CD1c-positive myeloid dendritic cell (primary cell): Measurements from ENCODE around the gene DAZAP1.
"Not testable (repeated sequence)": the region's sequence is repeated elsewhere in the genome, so short reads cannot be mapped to it uniquely, and the experiment has no call there.

Experiments
- DNase-seq: peaks from one replicate; pipeline ENCODE4 v3.0.0-alpha.2; 2016; ENCODE audit errors: extremely low spot score

DAZAP1 gene

DNA sequence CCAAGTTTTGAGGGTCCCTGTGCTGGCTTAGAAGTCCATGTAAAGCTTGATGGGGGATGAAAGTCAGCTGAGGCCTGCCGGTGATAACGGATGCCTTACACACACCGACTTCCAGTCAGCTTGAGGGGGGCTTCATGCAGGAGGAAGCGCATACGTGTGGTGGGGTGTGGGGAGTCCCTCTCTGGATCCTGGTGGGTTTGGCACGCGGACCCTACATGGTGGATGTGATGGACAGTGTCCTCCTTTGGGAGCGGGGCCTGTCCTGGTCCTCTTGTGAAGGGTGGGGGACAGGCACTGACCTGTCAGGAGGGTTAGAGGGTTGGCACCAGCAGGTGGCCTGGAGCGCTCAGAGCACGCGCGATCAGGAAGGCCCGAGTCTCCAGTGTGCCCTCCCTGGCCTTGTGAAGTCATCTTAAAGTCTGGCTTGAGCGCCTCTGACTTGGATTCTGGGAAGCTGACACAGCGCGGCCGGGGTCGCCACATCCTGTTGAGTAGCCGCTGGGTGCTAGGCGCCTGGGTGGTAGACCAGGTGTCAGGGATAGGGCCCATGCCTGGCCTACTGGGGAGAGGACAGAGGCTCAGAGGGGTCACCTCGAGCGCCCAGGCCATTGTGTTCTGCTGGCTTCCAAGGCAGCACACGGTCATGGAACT lies 2.9 kb downstream of the DAZAP1 start:
- DNase-seq: no peak

DNA sequence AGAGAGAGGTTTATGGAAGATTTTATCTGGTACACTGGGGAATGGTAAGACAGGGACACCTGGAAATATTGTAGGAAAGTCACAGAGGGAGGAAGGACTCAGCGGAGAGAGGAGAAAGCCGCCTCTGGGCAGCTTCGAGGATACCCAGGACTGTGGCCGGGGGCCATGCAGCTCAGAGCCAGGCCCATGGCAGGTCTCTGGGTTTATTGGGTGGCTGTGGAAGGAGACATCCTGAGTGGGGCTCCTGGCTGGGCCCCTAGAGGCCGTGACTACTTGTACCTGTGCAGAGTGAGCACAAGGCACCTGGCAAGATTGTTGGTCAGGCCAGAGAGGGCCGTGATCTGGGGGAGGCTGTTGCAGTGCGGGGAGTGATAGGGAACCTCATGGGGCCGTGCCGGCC lies 3.4 kb downstream of the DAZAP1 start:
- no peak for DNase-seq

DNA sequence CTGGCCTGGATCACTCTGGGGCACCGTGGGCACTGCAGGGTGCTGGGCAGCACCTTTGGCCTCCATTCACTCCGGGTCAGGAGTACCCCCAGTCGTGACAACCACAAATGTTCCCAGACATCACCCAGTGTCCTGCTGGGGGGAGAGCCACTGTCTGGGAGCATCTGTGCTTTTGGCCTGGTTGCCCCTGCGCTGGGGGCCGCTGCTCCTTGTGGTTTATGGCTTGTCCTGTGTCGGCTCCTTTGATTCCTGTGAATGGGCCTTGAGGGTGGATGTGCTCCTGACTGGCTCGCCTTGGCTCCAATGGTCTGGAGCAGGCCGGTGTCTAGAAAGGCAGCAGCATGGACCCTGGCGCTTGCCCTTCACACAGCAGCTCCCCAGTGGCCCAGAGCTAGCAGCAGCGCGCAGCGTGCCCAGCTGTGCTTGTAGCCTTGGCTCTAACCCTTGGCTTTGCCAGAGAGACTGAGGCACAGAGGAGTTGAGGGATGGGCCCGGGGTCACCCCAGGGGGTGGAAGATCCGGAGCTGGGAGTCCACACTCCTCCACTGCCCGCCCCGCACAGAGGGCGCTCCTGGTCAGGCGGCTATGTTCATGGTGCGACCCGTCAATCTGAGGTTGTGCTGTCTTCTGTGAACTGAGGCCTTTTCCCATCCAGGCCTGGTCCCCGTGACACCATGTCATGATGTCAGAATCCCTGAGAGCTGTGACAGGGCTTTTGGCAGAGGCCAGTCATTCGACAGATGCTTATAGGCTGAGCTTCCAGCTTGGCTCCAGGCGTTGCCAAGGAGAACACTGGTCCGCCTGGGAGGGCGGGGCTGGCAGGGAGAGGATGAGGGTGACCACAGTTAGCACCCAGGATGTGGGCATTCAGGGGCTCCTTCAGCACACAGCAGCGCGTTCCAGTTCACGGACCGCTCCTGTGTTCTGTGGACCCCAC lies 4.1 kb downstream of the DAZAP1 start:
- no peak for DNase-seq

DNA sequence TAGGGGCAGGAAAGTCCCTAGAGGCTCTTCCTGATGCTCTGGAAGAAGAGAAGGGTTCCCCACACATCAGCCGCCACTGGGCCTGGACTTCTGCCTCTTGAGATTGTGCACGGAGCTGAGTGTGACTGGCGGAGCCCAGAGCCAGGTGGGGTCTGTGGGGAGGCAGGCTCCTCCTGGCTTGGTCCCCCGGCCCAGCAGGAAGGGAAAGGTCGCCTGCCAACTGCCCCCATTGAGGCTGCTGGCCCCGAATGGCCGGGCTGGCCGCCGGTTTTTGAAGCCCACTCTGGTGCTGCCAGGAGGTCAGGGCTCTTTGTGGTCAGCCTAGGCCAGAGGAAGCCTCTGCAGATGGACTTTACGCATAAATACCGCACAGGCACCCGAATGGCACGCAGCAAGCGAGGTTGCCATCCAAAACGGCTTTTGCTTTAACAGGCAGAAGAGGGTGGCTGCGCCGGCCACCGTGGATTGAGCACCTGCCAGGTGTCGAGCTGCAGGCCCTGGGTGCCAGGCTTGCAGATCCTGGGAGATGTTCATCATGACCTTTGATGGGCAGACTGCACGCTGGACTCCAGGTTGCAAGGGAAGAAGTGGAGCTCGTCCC lies 5.0 kb downstream of the DAZAP1 start:
- DNase-seq: no peak

GRCh38 chr19:1412995-1413800 lies 5.8 kb downstream of the DAZAP1 start:
- no peak for DNase-seq

- DNase-seq: no peak
Observed at GRCh38 chr19:1416014-1416841, 8.8 kb downstream of the DAZAP1 start.

GRCh38 chr19:1417145-1417544 lies 9.8 kb downstream of the DAZAP1 start:
- DNase-seq: no peak

GRCh38 chr19:1417681-1418495 lies 10.5 kb downstream of the DAZAP1 start:
- DNase-seq: no peak

DNA sequence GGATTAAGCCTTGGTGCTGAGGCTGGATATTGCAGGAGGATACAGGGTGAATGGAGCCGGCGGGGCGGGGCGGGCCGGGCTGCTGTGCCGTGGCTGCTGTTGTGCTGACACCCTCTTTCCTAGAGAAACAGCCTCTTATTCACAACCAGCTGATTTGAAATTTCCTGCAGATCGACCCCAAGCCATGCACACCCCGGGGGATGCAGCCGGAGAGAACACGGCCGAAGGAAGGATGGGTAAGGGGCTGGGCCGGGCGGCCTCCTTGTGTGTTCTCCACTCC lies 11.1 kb downstream of the DAZAP1 start:
- no peak for DNase-seq

DNA sequence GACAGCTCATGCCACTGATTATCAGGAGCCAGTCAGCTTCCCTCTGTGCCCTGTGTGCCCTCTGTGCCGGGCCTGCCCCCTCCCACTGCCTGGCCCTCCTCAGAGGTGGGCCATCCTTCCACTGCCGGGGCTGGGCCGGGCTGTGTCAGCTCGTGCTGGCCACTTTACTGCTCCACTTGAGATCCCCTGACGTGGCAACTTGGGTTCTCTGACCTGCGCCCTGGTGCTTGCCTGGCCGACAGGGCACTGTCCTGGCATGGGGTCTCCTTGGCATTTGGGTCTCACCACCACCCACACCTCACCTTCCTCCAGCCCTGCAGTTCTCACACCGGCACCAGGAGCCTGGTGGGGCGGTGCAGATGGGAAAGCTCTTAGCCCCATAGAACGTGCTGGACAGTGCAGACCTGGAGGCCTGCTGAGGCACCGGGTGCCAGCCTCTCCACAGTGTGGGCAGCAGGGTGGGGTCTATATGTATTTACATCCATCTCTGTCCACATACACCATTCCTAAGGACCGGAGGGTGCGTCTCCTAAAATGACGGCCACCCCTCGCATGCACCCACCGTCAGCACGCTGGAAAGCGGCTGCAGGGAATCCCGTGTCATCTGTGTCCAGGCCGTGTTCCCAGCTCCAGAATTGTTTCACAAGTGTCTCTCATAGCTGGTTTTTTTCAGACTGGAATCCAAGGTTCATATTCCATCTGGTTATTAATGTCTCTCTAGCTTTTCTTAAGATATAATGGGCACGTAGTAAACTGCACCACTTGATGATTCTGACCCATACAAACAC lies 11.8 kb downstream of the DAZAP1 start:
- no peak for DNase-seq

- not testable (repeated sequence) for DNase-seq
Observed at GRCh38 chr19:1420085-1420484, 12.7 kb downstream of the DAZAP1 start.

DNA sequence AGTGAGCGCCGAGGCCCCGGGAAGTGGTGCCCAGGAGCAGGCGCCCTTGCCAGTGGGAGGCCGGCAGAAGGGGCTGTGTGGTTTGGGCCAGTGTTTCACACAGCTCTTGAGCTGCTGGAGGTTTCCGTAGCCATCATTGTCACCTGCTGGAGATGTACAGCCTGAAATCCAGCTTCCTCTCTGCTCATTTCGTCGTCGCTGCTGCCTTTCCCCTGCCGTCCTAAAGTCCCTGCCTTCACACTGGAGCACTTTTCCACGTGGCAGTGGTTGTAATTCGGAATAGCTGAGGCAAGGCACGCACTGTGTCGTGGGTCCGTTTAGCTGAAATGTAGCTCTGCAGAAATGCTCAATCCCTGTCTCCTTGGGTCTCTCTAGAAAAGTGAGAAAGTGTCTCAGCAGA lies 13.2 kb downstream of the DAZAP1 start:
- no peak for DNase-seq

DNA sequence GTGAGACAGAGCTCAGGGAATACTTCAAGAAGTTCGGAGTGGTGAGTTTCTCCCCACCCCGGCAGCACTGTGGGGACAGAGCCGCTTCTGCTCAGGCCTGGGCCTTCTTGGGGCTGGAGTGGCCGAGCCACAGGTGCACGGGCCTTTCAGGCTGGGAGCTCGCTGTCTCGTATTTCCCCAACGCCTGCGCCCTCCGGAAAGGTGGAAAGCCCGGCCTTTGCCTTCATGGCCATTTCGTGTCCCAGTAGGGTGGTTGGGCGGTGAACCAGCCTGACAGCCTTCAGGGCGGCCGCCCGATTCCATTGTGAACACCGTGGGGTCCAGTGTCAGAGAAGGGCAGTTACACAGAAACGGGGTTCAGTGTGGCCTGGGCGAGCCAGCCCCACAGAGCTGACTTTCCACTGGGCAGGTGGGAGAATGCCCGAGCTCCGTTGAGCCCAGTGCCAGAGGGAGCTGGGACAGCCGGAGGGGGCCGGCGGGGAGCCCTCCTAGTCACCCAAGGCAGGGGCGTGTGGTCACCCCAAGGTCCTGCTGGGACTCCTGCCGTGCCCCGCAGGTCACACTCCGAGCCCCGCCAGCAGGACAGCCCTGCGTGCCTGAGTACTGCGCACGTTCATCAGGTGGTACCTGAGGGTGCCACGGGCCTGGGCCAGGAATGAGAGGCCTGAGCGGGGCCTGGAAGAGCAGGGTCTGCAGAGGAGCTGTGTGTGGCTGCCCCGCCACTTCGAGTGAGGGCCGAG lies 14.0 kb downstream of the DAZAP1 start:
- no peak for DNase-seq

DNA sequence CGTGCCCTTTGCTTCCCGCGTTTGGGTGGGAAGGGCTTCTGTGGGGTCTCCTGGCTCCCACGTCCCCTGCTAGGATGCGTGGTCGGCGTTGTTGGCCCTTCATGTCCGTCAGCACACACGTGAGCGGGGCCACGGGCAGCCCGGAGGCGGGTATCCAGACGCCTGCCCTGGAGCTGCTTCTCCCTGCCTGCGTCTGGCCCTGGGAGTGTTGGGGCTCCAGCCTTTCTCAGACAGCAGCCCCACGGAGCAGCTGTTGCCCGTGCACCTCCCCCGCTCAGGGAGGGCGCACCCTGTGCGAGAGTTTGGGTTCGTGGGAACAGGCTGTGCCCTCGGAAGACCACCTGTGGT lies 14.5 kb downstream of the DAZAP1 start:
- DNase-seq: no peak

DNA sequence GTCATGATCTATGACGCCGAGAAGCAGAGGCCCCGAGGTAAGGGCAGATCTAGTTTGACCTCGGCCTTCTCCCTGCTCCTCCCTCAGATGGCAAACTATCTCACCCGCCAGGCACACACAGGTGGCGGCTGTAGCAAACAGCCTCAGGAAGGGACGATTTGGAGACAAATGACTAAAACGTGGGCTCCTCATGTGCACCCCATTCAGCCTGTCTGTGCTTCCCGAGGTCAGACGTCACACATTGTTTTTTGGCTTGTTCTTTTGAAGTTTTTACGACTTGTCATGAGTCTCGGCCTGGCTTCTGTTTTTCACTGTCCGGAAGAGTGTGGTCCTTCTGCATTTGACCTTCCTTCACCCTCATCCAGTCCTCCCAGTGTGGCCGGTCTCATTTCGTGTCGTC lies 15.0 kb downstream of the DAZAP1 start:
- DNase-seq: no peak

GRCh38 chr19:1422943-1423342 lies 15.6 kb downstream of the DAZAP1 start:
- no peak for DNase-seq

DNA sequence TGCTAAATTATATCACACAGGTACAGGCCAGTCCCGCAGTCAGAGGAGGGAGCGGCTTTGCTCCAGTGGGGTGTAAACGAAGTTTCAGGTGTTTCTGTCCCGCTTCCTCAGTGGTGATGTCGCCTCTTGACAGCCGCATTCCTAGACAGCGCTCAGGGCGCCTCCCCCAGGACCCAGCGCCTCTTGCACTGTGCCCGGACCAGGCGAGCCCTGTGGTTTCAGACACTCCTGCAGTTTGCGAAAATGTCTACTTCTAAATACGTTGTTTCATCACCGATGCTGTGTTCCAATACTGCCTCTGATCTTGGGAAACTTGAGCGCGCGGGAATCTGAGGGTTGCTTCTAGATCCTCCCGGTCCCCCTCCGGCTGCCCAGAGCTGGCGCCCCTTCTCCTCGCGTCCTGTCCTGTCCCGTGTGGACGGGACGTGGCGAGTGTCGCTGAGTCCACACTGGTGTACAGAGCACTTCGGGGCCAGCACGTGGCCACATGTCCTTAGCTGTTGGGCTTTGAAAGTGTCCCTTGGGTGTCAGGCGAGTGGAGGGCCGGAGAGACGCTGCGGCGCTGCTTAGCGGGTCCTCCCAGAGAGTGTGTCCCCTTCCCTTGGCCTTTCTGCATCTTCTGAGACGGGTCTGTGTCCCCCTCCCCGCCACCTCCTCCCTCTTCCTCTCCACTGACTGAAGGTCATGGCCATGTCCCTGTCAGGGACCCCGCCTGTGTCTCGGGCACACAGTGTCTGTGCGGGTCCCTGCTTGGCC lies 16.2 kb downstream of the DAZAP1 start:
- no peak for DNase-seq

GRCh38 chr19:1424192-1424955 lies 17.0 kb downstream of the DAZAP1 start:
- DNase-seq: no peak
